GM19372 (cell line): ENCODE measurements around the gene FILIP1L.

ENCODE experiments used
- ATAC-seq: cut with Tn5 transposase; IDR thresholded peaks from one replicate; pipeline ENCODE4 v1.9.1; 2021; ENCODE audit warnings: mild to moderate bottlenecking, low read depth, moderate library complexity; ENCODE audit not compliant: unreplicated experiment

The FILIP1L gene

GRCh38 chr3:99934975-99935797, 179.1 kb downstream of the FILIP1L start:
- ATAC-seq, result no peak

DNA sequence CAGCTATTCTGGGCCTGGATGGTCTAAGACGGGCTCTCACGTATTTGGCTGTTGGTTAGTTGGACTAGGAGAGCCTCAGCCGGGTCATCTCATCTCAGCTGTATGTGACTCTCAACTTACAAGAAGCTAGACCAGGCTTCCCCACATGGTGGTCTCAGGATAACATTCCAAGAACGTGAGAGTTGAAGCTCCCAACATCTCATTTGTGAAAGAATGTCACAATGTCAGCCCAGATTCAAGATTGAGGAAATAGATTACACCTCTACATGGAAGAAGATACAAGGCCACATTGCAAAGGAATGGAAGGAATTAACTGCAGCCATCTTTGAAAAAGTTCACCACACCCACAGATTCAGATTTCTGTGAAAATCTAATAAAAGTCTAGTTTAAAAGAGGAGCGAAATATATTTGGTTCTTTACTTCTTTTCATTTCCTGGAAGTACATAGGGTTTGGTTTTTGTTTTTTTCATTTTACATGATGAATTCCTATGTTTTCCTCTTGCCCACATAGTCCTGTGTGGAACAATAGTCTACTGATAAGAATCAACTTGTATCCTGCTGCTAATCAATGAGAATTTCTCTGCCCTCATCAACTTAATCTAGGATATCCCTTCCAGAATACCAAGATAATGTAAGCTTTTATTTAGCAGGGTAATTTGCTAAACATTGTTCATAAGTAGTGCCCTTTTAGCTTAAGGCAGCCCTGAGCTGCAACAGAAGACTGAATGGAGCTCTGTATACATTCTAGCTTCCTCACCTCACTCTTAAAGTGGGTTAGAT, 180.1 kb downstream of the FILIP1L start:
- ATAC-seq, result no peak

DNA sequence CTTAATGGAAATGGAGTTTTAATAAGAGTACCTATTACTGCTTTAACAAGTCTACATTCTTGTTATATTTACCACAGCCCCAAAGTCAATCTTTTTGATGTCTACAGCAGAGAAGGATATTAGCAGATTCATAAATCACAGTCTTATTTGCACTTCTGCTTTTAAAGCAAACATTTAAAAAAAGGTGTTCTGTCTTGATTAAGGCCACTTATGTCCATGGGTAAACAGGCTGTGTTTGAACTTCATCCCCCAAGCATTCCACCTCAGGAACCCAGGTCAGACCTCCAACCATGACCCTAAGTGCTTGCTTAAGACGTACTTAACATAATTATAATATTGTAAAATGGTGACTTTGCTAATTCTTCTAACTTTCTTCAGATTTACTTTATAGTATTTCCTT, 183.2 kb downstream of the FILIP1L start:
- ATAC-seq, result no peak

DNA sequence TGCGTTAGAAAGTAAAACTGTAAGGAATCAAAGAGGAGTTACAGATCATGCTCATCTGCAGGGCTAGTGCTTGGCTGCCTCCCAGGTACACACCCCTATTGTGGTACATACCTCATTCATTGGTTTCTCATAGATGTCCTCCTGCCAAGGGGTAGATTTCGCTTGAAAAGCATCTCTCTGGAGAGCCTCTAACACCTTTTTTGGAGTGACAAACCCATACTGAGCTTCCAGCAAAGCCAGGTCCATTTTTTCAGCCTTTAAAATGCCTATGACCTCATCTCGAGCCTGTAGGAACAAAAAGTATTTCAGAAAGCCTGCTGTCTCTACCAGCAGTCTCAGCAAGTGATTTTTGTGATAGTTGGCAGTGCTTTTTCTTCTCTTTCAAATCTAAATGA, 184.6 kb downstream of the FILIP1L start:
- ATAC-seq, result no peak

- ATAC-seq, result no peak
Observed at GRCh38 chr3:99928771-99929744, 185.2 kb downstream of the FILIP1L start.

- ATAC-seq, result no peak
Observed at GRCh38 chr3:99927671-99928457, 186.4 kb downstream of the FILIP1L start.

GRCh38 chr3:99925584-99926230, 188.6 kb downstream of the FILIP1L start:
- no peak for ATAC-seq

DNA sequence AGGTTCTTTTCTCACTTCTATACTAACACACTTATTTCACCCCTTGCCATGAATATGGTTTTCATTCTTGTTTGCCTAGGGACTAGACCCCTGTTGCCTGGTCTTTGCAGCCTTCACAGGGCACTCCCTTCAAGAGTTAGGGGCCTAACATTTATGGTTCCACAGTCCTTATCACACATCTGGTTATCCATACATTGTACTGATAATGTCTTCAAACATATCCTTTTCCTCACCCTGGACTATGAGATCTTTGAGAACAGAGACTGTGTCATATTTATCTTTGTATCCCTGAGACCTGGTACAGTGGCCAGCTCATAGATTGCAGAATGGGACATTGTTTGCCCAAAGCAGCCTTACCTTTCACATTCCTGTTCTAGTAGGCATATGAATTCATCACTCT, 190.4 kb downstream of the FILIP1L start:
- no peak for ATAC-seq

- no peak for ATAC-seq
Observed at GRCh38 chr3:99921986-99922385, 192.3 kb downstream of the FILIP1L start.

DNA sequence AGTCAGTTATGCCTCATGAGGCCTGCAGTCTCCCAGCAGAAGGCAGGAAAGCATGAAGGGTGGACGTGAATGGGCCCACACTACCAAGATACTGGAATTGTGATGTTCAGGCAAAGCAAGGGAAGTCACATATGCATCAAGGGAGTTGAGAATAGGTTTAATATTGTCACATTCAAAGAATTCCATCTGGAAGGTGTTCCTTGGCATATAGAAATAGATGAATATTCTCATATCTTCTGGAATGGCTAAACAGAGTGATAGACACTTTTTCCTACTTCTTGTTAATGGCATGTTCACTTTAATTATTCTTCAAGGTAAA, 193.0 kb downstream of the FILIP1L start:
- no peak for ATAC-seq

DNA sequence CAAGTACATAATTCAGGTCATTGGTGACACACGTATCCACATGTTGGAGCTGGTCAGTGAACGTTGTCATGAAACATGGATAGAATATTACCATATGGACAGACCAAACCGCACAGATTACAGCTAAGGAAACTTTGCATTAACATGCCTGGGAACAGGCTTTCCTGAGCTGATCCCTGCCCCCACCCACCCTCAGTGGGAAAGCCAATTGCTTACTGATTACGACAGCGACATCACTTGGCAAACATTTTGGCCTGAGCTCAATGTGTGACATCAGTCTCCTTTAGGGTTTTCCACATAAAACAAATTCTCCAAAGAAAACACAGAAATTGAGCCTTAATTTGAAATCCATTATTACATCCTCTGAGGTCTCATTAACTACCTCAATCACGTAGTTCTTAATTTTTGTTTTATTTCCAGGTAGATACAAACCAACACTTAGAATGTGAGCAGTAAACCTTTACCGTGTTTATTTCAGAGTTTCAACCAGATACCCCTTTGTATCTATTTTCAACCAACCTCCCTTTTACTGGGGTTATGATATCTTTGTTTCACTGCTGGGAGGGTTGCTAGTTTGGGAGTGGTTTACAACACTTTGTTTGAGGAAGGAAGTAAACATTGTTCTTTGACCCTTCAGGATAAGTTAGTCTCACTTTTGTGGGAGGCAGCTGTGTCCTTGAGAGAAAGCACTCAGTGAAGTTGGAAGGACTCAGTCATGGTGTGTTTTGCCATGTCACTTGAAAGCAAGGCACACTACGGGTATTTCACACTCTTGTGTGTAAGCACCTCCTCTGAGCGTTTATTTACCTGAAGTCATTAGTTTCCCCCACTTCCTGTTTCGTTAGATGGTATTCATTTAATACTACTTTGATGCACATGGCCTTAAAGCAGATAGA, 193.6 kb downstream of the FILIP1L start:
- no peak for ATAC-seq

DNA sequence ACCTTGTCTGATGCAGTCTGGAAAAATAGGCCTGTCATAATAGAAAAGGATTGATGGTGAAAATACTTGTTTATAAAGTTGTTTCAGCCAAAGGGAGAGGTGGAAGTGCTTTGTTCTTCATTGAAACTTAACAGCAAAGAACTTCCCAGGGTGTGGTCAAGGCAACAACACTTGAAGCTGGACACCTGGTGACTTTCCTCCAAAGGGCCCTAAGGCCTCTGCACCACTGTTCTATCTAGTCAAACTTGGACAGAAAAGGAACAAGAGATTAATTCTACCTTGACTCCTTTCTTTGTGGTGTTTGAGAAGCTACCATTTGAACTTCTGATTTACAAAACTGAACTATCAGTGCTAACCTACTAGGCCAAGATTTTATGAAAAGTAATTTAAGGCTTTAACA, 194.6 kb downstream of the FILIP1L start:
- no peak for ATAC-seq

GRCh38 chr3:99918715-99919114, 195.6 kb downstream of the FILIP1L start:
- no peak for ATAC-seq

- no peak for ATAC-seq
Observed at GRCh38 chr3:99915906-99916432, 198.3 kb downstream of the FILIP1L start.

- no peak for ATAC-seq
Observed at GRCh38 chr3:99911433-99911832, 202.9 kb downstream of the FILIP1L start.

DNA sequence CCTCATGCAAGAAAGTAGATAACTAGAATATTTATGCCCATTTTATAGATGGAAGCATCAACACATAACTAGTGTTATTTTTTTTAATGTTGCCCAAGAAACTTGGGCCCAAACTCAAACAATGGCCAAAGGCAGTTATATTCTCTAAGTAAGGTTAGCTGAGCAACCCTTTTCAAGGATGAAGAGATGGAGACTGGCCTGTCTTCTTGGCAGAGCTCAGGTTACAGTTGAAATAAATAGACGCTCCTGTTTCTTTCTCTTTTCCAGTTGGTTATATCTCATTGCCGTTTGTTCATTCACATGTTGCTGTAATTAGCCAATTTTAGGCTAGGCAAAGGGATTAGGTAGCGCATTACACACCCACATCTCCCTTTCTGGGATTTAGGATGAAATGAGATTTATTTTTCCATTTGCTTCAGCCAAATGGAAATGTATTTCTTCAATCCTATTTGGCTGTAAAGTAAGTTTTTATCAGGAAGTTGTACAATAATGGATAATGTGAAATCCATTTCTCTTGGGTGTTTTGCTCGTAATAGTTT, 203.5 kb downstream of the FILIP1L start:
- ATAC-seq, result no peak

GRCh38 chr3:99909714-99910495, 204.4 kb downstream of the FILIP1L start:
- ATAC-seq, result no peak
